Hematopoietic multipotent progenitor cell treated with erythropoietin and hydrocortisone succinate and interleukin-3 and kit ligand, for 6 days (in vitro differentiated cells): ENCODE data around the gene FBXL16.

Experiments used
- DNase-seq: peaks from one replicate; pipeline ENCODE4 v3.0.0-alpha.2; 2015

FBXL16 gene

GRCh38 chr16:660132-660458, 45.5 kb downstream of the FBXL16 start:
- DNase-seq = no peak

DNA sequence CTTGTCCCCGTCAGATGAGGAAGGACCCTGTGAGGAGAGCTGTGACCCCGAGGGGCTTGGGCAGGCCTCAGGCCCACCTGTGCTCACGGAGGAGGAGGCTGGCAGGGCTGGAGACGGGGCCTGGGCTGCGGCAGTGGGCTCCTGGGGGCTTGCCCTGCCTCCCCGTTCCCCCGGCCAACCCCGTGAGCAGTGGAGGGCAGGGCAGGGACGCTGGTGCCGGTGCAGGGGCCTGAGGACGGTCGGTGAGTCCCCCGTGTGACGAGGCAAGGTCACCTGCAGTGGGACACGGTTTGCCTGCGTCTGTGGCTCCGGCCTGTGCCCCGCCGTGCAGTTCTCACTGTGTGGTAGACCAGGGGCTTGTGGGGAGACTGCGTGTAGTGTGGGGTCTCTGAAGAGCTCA, 46.0 kb downstream of the FBXL16 start:
- DNase-seq = no peak

DNA sequence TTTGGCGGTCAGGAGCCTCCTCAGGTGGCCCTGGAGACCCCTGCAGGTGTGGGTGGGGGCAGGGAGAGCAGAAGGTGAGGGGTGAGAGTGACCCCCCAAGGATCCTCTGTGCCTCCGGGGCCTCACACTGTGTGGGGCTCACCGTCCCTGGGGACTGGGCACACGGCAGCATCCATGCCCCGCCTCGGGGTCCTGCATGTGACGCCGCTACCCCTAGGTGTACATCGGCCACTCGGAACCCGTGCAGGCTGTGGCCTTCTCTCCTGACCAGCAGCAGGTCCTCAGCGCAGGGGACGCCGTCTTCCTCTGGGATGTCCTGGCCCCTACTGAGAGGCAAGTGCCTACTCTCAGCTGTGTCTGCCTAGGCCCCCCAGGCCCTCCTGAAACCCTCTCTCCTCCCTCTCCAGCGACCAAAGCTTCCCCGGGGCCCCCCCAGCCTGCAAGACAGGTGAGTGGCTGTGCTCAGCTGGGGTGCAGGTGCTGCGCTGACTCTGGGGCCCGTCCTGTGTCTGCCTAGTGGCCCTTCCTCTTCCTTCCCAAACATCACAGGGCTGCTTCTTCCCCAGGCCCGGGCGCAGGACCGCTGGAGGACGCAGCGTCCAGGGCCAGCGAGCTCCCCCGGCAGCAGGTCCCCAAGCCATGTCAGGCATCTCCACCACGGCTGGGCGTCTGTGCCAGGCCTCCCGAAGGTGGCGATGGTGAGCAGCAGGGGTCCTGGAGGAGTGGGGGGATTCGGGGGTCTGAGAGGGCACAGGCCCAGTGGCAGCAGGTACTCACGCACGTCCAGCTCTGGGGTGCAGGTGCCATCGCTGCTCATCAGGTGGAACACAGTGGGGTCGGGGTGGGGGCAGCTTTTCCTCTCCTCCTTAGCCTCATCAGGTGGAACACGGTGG, 46.7 kb downstream of the FBXL16 start:
- DNase-seq = no peak

DNA sequence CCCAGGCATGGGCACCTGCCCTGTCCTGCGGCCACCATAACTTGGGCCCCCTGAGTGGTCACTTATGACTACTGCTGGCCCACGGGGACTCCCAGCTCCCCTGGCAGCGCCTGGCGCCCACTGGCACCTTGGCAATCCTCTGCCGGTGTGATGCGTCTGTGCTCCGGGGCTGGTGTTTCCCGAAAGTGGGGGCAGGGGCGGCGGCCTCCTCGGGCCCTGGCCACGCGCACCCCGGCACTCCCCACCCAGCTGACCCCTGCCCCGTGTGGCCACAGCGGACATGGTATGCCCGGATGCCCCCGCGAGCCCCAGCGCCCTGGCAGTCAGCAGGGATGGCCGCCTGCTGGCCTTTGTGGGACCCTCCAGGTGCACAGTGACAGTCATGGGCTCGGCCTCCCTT, 48.1 kb downstream of the FBXL16 start:
- DNase-seq = no peak

GRCh38 chr16:654034-654433, 51.6 kb downstream of the FBXL16 start:
- no peak for DNase-seq

- no peak for DNase-seq
Measured at GRCh38 chr16:652454-653305, 52.9 kb downstream of the FBXL16 start.

DNA sequence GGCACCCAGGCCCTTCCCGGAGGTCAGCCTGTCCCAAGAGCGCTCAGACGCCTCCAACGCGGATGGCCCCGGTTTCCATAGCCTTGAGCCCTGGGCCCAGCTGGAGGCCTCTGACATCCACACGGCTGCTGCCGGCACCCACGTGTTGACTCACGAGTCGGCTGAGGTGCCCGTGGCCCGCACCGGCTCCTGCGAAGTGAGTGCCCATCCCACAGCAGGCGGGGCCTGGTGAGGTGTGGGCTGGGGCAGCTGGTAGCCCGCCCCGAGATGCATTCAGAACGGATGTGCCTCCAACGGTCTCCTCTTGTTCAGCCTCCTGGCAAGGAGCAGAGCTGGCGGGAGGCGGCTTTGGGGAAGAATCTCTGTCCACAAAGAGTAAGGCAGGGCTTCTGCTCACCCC, 53.8 kb downstream of the FBXL16 start:
- no peak for DNase-seq

GRCh38 chr16:649631-650030, 56.0 kb downstream of the FBXL16 start:
- DNase-seq = peak; percentile 60

DNA sequence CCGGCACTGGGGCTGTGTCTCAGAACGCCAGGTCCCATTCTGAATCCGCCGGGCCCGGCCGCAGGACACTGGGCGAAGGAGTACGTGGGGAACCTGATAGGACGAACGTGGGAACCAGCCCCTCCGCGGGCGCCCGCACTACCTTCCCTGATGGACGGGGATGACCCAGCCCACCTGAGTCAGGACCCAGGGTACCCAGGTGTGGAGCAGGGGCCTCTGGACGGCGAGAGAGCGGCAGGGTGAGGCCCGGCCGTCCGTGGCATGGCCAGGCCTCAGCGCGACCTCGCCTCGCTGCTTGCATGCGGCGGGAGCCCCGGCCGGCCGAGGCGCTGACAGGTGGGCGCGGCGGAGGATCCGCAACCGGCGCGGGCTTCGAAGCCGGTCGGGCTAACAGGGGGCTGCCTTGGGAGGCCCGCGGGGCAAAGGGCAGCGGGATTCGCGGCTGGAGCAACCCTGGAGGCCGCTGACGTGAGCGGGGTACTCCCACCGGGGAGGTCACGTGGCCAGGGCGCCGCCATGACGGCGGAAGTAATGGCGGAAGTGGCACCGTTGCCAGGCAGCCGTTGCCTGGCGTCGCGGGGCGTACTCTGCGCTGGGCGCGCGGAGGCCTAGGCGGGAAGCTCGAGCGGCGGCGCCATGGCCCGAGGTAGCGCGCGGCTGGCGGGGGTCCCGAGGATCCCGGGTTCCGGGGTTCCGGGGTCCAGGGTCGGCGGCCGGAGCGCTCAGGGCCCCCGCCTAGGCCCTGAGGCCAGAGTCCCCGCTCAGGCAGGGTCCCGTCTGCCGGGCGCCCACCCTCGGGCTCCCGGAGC, 56.6 kb downstream of the FBXL16 start, which contains the start of gene WDR90:
WDR90 (plus strand) TSS at position 585 of the 809 bp plus-strand sequence; CDS start at position 637, 52 bp downstream.
- DNase-seq = peak; percentile 96

DNA sequence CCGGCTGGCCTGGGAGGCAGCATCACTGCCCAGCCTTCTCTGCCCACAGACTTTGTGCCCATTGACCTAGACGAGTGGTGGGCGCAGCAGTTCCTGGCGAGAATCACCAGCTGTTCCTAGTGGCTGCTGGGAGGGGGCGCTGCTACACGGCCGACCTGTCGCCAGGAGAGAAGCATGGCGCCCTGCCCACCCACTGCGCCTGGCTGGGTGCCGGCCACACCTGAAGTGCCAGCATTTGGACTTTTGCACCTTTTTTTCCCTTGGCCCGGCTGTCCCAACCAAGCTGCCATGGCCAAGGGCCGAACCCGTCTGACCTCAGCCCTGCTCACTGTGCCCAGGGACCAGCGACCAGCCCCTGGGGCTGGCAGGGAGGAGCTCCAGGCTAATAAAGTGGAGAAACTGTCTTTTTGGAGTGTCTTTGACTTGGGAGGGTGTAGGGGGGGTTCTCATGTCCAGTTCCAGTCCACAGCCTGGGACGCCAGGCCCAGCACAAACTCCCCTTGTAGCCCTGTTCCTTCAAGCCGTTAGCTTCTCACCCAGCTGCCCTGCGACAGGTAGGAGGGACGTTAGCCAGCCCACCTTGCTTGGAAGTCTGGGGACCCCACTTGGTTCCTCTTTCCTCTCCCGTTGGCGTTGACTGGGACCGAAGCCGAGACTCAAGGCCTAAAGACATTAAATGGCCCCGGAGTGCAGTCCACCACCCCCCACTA, 57.4 kb downstream of the FBXL16 start:
- peak; percentile 78 for DNase-seq

DNA sequence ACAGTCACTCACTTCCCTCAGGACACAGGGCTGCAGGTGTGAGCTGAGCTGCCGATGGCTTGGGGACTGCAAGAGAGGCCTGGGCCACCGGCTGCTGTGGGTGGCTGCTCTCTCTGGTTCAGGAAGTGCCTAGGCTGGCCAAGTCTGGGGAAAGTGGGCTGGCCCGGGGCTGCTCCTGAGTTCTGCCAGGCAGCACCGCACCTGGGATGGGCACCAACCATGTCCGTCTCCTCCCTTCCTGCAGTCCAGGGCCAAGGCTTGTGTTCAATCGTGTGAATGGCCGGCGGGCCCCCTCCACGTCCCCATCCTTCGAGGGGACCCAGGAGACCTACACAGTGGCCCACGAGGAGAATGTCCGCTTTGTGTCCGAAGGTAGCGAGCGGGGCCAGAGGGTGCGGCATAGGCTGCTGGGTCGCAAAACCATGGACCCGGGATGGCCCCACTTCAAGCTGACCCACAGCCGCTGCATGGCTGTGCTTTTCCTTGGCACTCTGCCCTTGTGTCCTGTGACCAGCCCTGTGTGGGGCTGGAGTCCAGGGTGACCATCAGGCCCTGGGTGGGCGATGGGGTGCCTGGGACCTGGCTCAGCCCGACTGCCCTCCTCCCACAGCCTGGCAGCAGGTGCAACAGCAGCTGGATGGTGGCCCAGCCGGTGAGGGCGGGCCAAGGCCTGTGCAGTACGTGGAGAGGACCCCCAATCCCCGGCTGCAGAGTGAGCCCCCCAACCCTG, 58.3 kb downstream of the FBXL16 start:
- no peak for DNase-seq

- no peak for DNase-seq
Measured at GRCh38 chr16:646679-647172, 58.9 kb downstream of the FBXL16 start.

DNA sequence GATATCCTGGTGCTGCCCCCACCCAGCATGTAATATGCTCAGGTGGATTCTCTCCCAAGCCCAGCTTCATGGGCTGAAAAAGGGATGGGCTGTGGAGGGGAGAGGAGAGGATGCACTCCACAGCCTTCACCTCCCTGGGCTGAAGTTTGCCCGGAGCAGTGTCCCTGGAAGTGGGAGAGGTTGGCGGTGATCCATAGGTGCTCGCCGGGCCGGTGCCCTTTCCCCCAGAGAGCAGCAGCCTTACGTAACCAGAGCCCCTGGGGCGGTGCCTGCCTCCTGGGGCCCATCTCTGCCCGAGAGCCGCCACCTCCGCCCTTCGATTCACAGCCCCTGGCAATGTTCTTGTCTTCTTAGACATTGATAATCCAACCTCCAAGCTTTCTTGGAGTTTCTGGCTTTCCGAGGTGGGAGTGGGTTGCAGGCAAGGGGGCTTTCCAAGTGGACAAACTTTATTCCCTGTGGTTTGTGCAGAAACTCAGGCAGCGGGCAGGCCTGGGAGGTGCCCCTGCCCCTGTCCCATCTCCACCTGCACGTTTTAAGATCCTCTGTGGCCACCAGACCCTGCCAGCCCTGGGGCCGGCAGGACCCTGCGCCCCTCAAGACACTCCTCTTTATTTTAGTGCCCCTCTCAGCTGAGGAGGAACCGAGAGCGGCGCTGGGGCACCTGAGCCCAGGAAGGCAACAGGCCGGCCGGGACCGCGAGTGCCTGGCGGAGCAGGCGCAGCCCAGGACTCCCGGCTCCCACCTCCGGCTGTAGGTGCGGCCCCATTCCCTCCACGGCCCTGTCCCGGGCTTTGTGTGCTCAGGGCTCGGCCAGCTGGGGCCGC, 59.5 kb downstream of the FBXL16 start:
- no peak for DNase-seq

DNA sequence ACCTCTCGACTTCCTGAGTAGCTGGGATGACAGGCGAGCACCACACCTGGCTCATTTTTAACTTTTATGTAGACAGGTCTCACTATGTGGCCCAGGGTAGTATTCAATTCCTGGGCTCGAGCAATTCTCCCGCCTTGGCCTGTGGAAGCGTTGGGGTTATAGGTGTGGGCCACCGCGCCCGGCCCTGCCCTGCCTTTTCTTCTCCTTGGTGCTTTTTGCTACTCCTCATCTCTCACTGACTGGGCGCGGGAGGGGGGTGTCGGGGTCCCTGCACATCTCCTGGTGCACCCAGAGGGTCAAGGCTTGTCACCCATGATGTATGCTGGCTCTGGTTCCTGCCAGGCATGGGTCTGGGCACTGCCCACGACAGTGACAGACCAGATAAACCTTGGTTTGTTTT, 61.0 kb downstream of the FBXL16 start:
- DNase-seq = no peak

- DNase-seq = no peak
Measured at GRCh38 chr16:643050-643368, 62.6 kb downstream of the FBXL16 start.
